KMS-11 (cell line): ENCODE data around the gene FMR1NB.
A peak's percentile ranks its signal among the peaks of the same experiment; 100 is the strongest.

Experiments
- H2AFZ ChIP-seq: fragments of 200-600 bp; sonication (generic); 2 replicates; pipeline ENCODE4 v1.6.1; 2016; ENCODE audit warnings: antibody characterized with exemption, mixed run types, low read depth
- H3K27ac ChIP-seq: fragments of 200-600 bp; sonication (generic); 2 replicates; pipeline ENCODE4 v1.6.1; 2016; ENCODE audit warnings: mild to moderate bottlenecking, mixed run types
- H3K27me3 ChIP-seq: fragments of 200-600 bp; sonication (generic); 2 replicates; pipeline ENCODE4 v1.6.1; 2017; ENCODE audit warnings: mild to moderate bottlenecking, low read depth, mixed run types, moderate library complexity; ENCODE audit not compliant: insufficient read depth
- H3K36me3 ChIP-seq: fragments of 200-600 bp; sonication (generic); 2 replicates; pipeline ENCODE4 v1.6.1; 2017; ENCODE audit warnings: mild to moderate bottlenecking, mixed run types; ENCODE audit not compliant: insufficient read depth
- H3K4me1 ChIP-seq: fragments of 200-600 bp; sonication (generic); 2 replicates; pipeline ENCODE4 v1.6.1; 2016; ENCODE audit warnings: mild to moderate bottlenecking, low read depth, mixed run types; ENCODE audit not compliant: poor library complexity, severe bottlenecking
- H3K4me2 ChIP-seq: fragments of 200-600 bp; sonication (generic); 2 replicates; pipeline ENCODE4 v1.7.0; 2016; ENCODE audit warnings: mild to moderate bottlenecking, mixed run types
- H3K4me3 ChIP-seq: fragments of 200-600 bp; sonication (generic); IDR thresholded peaks from 2 replicates; pipeline ENCODE4 v1.6.1; 2017; ENCODE audit warnings: low read depth, low read length, mixed read lengths; ENCODE audit not compliant: insufficient read depth
- H3K79me2 ChIP-seq: fragments of 200-600 bp; sonication (generic); 2 replicates; pipeline ENCODE4 v1.6.1; 2016; ENCODE audit warnings: low read depth, mixed run types; ENCODE audit not compliant: insufficient read depth
- H3K9ac ChIP-seq: fragments of 200-600 bp; sonication (generic); 2 replicates; pipeline ENCODE4 v1.6.1; 2016; ENCODE audit warnings: mild to moderate bottlenecking, mixed run types
- H4K20me1 ChIP-seq: fragments of 200-600 bp; sonication (generic); 2 replicates; pipeline ENCODE4 v1.6.1; 2016; ENCODE audit warnings: mild to moderate bottlenecking, mixed run types; ENCODE audit not compliant: insufficient read depth
- CTCF ChIP-seq: fragments of 200-600 bp; sonication (generic); conservative IDR thresholded peaks from 2 replicates; pipeline ENCODE4 v1.6.1; 2017; ENCODE audit warnings: low read depth, mild to moderate bottlenecking, antibody characterized with exemption, low read length, moderate library complexity, mixed read lengths

FMR1NB gene

DNA sequence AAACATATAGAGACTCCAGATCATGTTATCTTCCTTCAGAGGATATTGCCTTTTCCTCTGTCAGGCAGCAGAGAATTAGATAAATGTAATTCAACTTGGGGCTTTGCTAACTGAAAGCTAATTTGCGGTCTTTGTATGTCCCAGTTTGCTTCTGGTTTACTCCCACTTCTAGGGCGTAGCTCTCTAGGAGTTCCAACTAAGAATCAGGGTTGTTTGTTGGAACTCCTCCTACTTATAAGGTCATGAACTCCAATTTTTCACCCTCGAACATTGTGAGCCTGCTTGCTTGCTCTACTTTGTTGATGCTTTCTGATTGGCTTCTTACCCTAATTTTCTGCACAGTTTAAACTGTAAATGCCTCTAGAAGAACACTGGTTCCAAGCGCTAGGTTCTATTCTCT, 66.1 kb downstream of the FMR1NB start:
- no peak for TF ChIP-seq CTCF
- no peaks in the 10 kb centered on the region for H3K4me1 ChIP-seq
- H3K27me3 ChIP-seq = no peaks in the 10 kb centered on the region
- H3K79me2 ChIP-seq = no peaks in the 10 kb centered on the region
- no peak overlapping the region for H3K9ac ChIP-seq
- H4K20me1 ChIP-seq = no peaks in the 10 kb centered on the region
- H3K27ac ChIP-seq = no peak overlapping the region
- H3K4me2 ChIP-seq = no peak overlapping the region
- no peak overlapping the region for H3K4me3 ChIP-seq
- no peaks in the 10 kb centered on the region for H3K36me3 ChIP-seq
- H2AFZ ChIP-seq = no peak overlapping the region

- Histone ChIP-seq H3K4me3 (no peak overlapping the region), H3K4me2 (no peak overlapping the region), H3K27ac (no peak overlapping the region), H3K36me3 (no peaks in the 10 kb centered on the region), H3K9ac (no peak overlapping the region), H2AFZ (no peak overlapping the region), H3K79me2 (no peaks in the 10 kb centered on the region), H3K4me1 (no peaks in the 10 kb centered on the region), H4K20me1 (no peaks in the 10 kb centered on the region), H3K27me3 (no peaks in the 10 kb centered on the region)
- peak; percentile 71 for TF ChIP-seq CTCF
These were observed 68.3 kb downstream of the FMR1NB start for GRCh38 chrX:148049441-148049840.

DNA sequence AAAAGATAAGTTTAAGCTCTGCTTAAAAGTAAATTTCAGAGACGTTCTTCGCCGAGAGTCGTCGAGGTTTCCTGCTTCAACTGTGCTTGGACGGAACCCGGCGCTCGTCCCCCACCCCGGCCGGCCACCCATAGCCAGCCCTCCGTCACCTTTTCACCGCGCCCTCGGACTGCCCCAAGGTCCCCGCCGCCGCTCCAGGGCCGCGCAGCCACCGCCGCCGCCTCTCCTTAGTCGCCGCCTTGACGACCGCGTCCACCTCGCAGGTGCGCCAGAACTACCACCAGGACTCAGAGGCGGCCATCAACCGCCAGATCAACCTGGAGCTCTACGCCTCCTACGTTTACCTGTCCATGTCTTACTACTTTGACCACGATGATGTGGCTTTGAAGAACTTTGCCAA, 70.8 kb downstream of the FMR1NB start:
- H3K27me3 ChIP-seq = no peaks in the 10 kb centered on the region
- no peak overlapping the region for H3K27ac ChIP-seq
- no peaks in the 10 kb centered on the region for H3K79me2 ChIP-seq
- no peak overlapping the region for H3K4me3 ChIP-seq
- TF ChIP-seq CTCF = no peak
- no peak overlapping the region for H3K4me2 ChIP-seq
- no peak overlapping the region for H3K9ac ChIP-seq
- H2AFZ ChIP-seq = no peak overlapping the region
- no peaks in the 10 kb centered on the region for H3K36me3 ChIP-seq
- no peaks in the 10 kb centered on the region for H4K20me1 ChIP-seq
- H3K4me1 ChIP-seq = no peaks in the 10 kb centered on the region

DNA sequence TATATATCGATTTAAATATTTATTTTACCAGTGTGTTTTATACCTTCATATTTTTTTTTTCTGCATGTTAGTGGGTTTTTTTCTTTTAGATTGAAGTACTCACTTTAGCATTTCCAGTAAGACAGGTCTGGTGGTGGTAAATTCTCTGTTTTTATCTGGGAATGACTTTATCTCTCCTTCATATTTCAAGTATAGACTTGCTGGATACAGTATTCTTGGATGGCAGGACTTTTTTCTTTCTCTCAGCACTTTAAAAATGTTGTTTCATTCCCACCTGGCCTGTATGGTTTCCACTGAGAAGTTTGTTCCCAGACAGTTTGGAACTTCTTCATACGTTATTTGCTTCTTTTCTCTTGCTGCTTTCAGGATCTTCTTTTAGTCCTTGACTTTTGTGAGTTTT, 86.1 kb downstream of the FMR1NB start:
- H3K27me3 ChIP-seq = no peaks in the 10 kb centered on the region
- no peak overlapping the region for H3K27ac ChIP-seq
- no peaks in the 10 kb centered on the region for H4K20me1 ChIP-seq
- no peaks in the 10 kb centered on the region for H3K79me2 ChIP-seq
- H3K36me3 ChIP-seq = no peaks in the 10 kb centered on the region
- TF ChIP-seq CTCF = no peak
- H3K9ac ChIP-seq = no peak overlapping the region
- no peaks in the 10 kb centered on the region for H3K4me1 ChIP-seq
- H3K4me2 ChIP-seq = no peak overlapping the region
- no peak overlapping the region for H3K4me3 ChIP-seq
- no peak overlapping the region for H2AFZ ChIP-seq
